Upper lobe of right lung (tissue), 1 donor: ENCODE data around the gene SPSB1. TPM values are rescaled to one million over a fixed set of nuclear protein-coding genes. Genes with fewer than 3 reads are reported as not detected.

Source experiments
- ATAC-seq: fragments of 200-7000 bp; cut with Tn5 transposase; one replicate; pipeline ENCODE4 v1.9.1; 2020; ENCODE audit warnings: mild to moderate bottlenecking, moderate library complexity
- DNase-seq: peaks from one replicate; pipeline ENCODE4 v3.0.0-alpha.2; 2020
- H3K27ac ChIP-seq: fragments of 200-600 bp; one replicate; pipeline ENCODE4 v1.8.0; 2022
- H3K27me3 ChIP-seq: fragments of 200-600 bp; one replicate; pipeline ENCODE4 v1.8.0; 2022; ENCODE audit warnings: mild to moderate bottlenecking
- H3K36me3 ChIP-seq: fragments of 200-600 bp; one replicate; pipeline ENCODE4 v1.8.0; 2022
- H3K4me1 ChIP-seq: fragments of 200-600 bp; one replicate; pipeline ENCODE4 v1.8.0; 2022
- H3K4me3 ChIP-seq: fragments of 200-600 bp; one replicate; pipeline ENCODE4 v1.8.0; 2022; ENCODE audit warnings: mild to moderate bottlenecking
- H3K9me3 ChIP-seq: fragments of 200-600 bp; one replicate; pipeline ENCODE4 v1.8.0; 2022
- CTCF ChIP-seq: fragments of 200-600 bp; IDR thresholded peaks from one replicate; pipeline ENCODE4 v1.8.0; 2022; ENCODE audit warnings: antibody characterized with exemption
- intact Hi-C: fragments of 100-400 bp; cut with DNase I; formaldehyde crosslinking; loops from one replicate; pipeline ENCODE4 v1.11.0; 2022
- total RNA-seq: library from RNA; stranded (reverse); fragmentation: NEBNext Ultra II Directional; extraction: Animal tissue kit (Norgen Biotek cat#: 25700); gene quantifications from one replicate; pipeline ENCODE4 v1.2.1, GENCODE V29; 2021
- donor health status: DM: no; HTN: yes; CAD: no; lungs with severe emphysema.

The SPSB1 gene
- total RNA-seq, 1 donor from 2014 or later, result 29.0 TPM

- no peak for ATAC-seq
- intact Hi-C loops, result no loop called here
- H3K4me1 ChIP-seq, result peaks cover 6% of the 10 kb centered on the region
- peaks cover 29% of the 10 kb centered on the region for H3K36me3 ChIP-seq
- DNase-seq, result no peak
- no peaks in the 10 kb centered on the region for H3K9me3 ChIP-seq
- no peak overlapping the region for H3K4me3 ChIP-seq
- no peak overlapping the region for H3K27ac ChIP-seq
- H3K27me3 ChIP-seq, result no peaks in the 10 kb centered on the region
- no peak for TF ChIP-seq CTCF
Observed at GRCh38 chr1:9357958-9358357, 65.3 kb downstream of the SPSB1 start.

- no peaks in the 10 kb centered on the region for H3K9me3 ChIP-seq
- H3K4me1 ChIP-seq, result peaks cover 6% of the 10 kb centered on the region
- DNase-seq, result no peak
- no peak for ATAC-seq
- H3K27me3 ChIP-seq, result no peaks in the 10 kb centered on the region
- H3K4me3 ChIP-seq, result no peak overlapping the region
- peaks cover 29% of the 10 kb centered on the region for H3K36me3 ChIP-seq
- H3K27ac ChIP-seq, result no peak overlapping the region
- TF ChIP-seq CTCF, result no peak
- intact Hi-C loops, result no loop called here
Observed at GRCh38 chr1:9360371-9361064, 67.8 kb downstream of the SPSB1 start.

- Histone ChIP-seq H3K4me3 (no peak overlapping the region), H3K9me3 (no peaks in the 10 kb centered on the region), H3K4me1 (peaks cover 6% of the 10 kb centered on the region), H3K36me3 (peaks cover 17% of the 10 kb centered on the region), H3K27me3 (no peaks in the 10 kb centered on the region), H3K27ac (no peak overlapping the region)
- TF ChIP-seq CTCF, result no peak
- ATAC-seq (no peak), DNase-seq (no peak)
- intact Hi-C loops, result no loop called here
Observed at GRCh38 chr1:9361630-9362260, 69.1 kb downstream of the SPSB1 start.

- Histone ChIP-seq H3K27me3 (no peaks in the 10 kb centered on the region), H3K27ac (no peak overlapping the region), H3K9me3 (no peaks in the 10 kb centered on the region), H3K4me1 (peaks cover 6% of the 10 kb centered on the region), H3K36me3 (peaks cover 17% of the 10 kb centered on the region), H3K4me3 (no peak overlapping the region)
- ATAC-seq (peak; percentile 19), DNase-seq (no peak)
- intact Hi-C loops, result no loop called here
- TF ChIP-seq CTCF, result no peak
Observed at GRCh38 chr1:9362488-9362887, 69.8 kb downstream of the SPSB1 start.

GRCh38 chr1:9363061-9363471 is 70.4 kb downstream of the SPSB1 start:
- Histone ChIP-seq H3K27ac (no peak overlapping the region), H3K27me3 (no peaks in the 10 kb centered on the region), H3K9me3 (no peaks in the 10 kb centered on the region), H3K4me3 (no peak overlapping the region), H3K36me3 (peaks cover 17% of the 10 kb centered on the region), H3K4me1 (peaks cover 6% of the 10 kb centered on the region)
- TF ChIP-seq CTCF, result no peak
- DNase-seq (no peak), ATAC-seq (no peak)
- intact Hi-C loops, result no loop called here
